Measurements from ENCODE around the gene MLKL. TPM values are rescaled to one million over a fixed set of nuclear protein-coding genes. Genes with fewer than 3 reads are reported as not detected.

Gene MLKL
- total RNA-seq, 1 experiment from 2014 or later, result 9.7 TPM

GRCh38 chr16:74661064-74661463, 39.6 kb downstream of the MLKL start:
- intact Hi-C loops (cut with micrococcal nuclease; ENCODE audit: unreplicated experiment), result no loop called here
- no peaks in the 10 kb centered on the region for H3K27me3 ChIP-seq (replicated peaks; ENCODE audit: control insufficient read depth, insufficient read depth, low read length)
- POLR2A ChIA-PET, result no interaction called here
- H3K4me1 ChIP-seq, result no peaks in the 10 kb centered on the region
- peaks cover 99% of the 10 kb centered on the region for H3K36me3 Mint-ChIP-seq (ENCODE audit: insufficient read depth, unreplicated experiment)
- no peak for TF ChIP-seq CTCF (IDR thresholded peaks at IDR 0.05; ENCODE audit: insufficient read depth in 1 of 2, low read depth in 1 of 2, low read length in 1 of 2, severe bottlenecking in 1 of 2, unreplicated experiment in 1 of 2)
- H3K27ac Mint-ChIP-seq (ENCODE audit: unreplicated experiment), result no peak overlapping the region
- no TSS peak for BruUV-seq (replicated peaks)
- no peaks in the 10 kb centered on the region for H3K9me3 ChIP-seq
- peaks cover 9% of the 10 kb centered on the region for H3K36me3 ChIP-seq (ENCODE audit: control insufficient read depth, insufficient read depth, low read length)
- H3K4me1 Mint-ChIP-seq (ENCODE audit: low read depth, unreplicated experiment), result peaks cover 7% of the 10 kb centered on the region
- CTCF ChIA-PET, result interaction anchor here (0.7 kb wide), 1 partner anchor 9 kb away, joined by 3 read pairs; no protein-coding TSS in a partner anchor
- no peak overlapping the region for H3K4me3 Mint-ChIP-seq (ENCODE audit: unreplicated experiment)
- no peaks in the 10 kb centered on the region for H3K27me3 Mint-ChIP-seq (ENCODE audit: insufficient read depth, unreplicated experiment)
- no peak overlapping the region for H3K4me3 ChIP-seq (ENCODE audit: low read depth, low read length)
- DNase-seq, result no peak
- no peaks in the 10 kb centered on the region for H3K9me3 Mint-ChIP-seq (ENCODE audit: unreplicated experiment)

GRCh38 chr16:74660383-74660782, 40.3 kb downstream of the MLKL start:
- POLR2A ChIA-PET, result no interaction called here
- Mint-ChIP-seq H3K27ac (ENCODE audit: unreplicated experiment) (no peak overlapping the region), H3K9me3 (ENCODE audit: unreplicated experiment) (no peaks in the 10 kb centered on the region), H3K4me3 (ENCODE audit: unreplicated experiment) (no peak overlapping the region), H3K4me1 (ENCODE audit: low read depth, unreplicated experiment) (peaks cover 7% of the 10 kb centered on the region), H3K36me3 (ENCODE audit: insufficient read depth, unreplicated experiment) (peaks cover 100% of the 10 kb centered on the region), H3K27me3 (ENCODE audit: insufficient read depth, unreplicated experiment) (no peaks in the 10 kb centered on the region)
- Histone ChIP-seq H3K27me3 (replicated peaks; ENCODE audit: control insufficient read depth, insufficient read depth, low read length) (no peaks in the 10 kb centered on the region), H3K4me3 (ENCODE audit: low read depth, low read length) (no peak overlapping the region), H3K36me3 (ENCODE audit: control insufficient read depth, insufficient read depth, low read length) (peaks cover 9% of the 10 kb centered on the region), H3K9me3 (no peaks in the 10 kb centered on the region), H3K4me1 (no peaks in the 10 kb centered on the region)
- DNase-seq, result no peak
- TF ChIP-seq CTCF (IDR thresholded peaks at IDR 0.05; ENCODE audit: insufficient read depth in 1 of 2, low read depth in 1 of 2, low read length in 1 of 2, severe bottlenecking in 1 of 2, unreplicated experiment in 1 of 2), result no peak
- CTCF ChIA-PET, result no interaction called here
- intact Hi-C loops (cut with micrococcal nuclease; ENCODE audit: unreplicated experiment), result no loop called here
- no TSS peak for BruUV-seq (replicated peaks)

GRCh38 chr16:74659041-74659440, 41.6 kb downstream of the MLKL start:
- Histone ChIP-seq H3K4me3 (ENCODE audit: low read depth, low read length) (no peak overlapping the region), H3K27me3 (replicated peaks; ENCODE audit: control insufficient read depth, insufficient read depth, low read length) (no peaks in the 10 kb centered on the region), H3K9me3 (no peaks in the 10 kb centered on the region), H3K4me1 (no peaks in the 10 kb centered on the region), H3K36me3 (ENCODE audit: control insufficient read depth, insufficient read depth, low read length) (peaks cover 6% of the 10 kb centered on the region)
- H3K27me3 Mint-ChIP-seq (ENCODE audit: insufficient read depth, unreplicated experiment), result no peaks in the 10 kb centered on the region
- H3K36me3 Mint-ChIP-seq (ENCODE audit: insufficient read depth, unreplicated experiment), result peaks cover 100% of the 10 kb centered on the region
- TF ChIP-seq CTCF (IDR thresholded peaks at IDR 0.05; ENCODE audit: insufficient read depth in 1 of 2, low read depth in 1 of 2, low read length in 1 of 2, severe bottlenecking in 1 of 2, unreplicated experiment in 1 of 2), result no peak
- H3K4me3 Mint-ChIP-seq (ENCODE audit: unreplicated experiment), result no peak overlapping the region
- BruUV-seq (replicated peaks), result no TSS peak
- no peaks in the 10 kb centered on the region for H3K9me3 Mint-ChIP-seq (ENCODE audit: unreplicated experiment)
- H3K4me1 Mint-ChIP-seq (ENCODE audit: low read depth, unreplicated experiment), result peaks cover 7% of the 10 kb centered on the region
- ChIA-PET POLR2A (interaction anchor here (1.4 kb wide), 1 partner anchor 8 kb away, joined by 29 read pairs; the partner anchor contains the start of gene RFWD3), CTCF (no interaction called here)
- H3K27ac Mint-ChIP-seq (ENCODE audit: unreplicated experiment), result no peak overlapping the region
- intact Hi-C loops (cut with micrococcal nuclease; ENCODE audit: unreplicated experiment), result no loop called here
- no peak for DNase-seq

Data from Caco-2 (cell line).